Measurements from ENCODE around the gene TULP3. TPM values are rescaled to one million over a fixed set of nuclear protein-coding genes. Genes with fewer than 3 reads are reported as not detected.

TULP3 gene
- total and polyA plus RNA-seq, 10 of the 15 experiments (the other 5 are each of a cell fraction or from before 2014, with no cell fraction given) = 3.1 to 10.4 (median 8.1) TPM

DNA sequence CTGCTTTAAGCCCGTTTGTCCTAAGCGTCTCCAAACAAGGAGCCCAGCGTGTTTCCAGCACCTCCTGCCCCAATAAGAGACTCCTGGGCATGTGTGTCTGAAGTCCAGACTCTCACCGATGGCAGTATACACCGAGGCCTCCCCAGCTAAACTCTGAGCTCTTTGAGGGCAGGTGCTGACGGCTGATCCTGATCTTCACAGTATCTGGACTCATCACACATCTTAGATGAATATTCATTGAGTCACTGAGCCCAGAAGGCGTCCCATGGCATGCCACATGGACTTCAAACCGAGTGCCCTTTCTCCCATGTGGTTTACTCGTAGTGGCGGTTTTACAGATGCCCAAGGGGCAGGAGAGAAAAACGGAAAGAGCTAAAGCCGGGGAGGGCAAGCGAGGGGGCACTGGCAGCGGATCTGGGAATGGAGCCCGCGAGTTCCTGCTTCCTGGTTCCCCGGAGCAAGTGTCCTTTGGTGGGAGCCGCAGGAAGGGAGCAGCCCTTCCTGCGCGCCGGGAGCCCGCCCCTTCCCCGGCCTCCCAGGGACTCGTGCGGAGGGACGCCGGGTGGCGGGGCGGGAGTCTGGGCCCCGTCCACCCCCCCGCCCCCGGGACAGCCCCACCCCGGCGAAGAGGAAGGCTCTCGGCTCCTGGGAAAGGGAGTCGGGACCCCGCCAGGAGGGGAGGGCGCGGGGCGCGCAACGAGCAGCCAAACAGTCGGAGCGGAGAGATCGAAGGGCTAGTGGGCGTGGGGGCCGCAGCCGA lies 67.9 kb downstream of the TULP3 start:
- Histone ChIP-seq H2AFZ (ENCODE audit: control insufficient read depth, low read depth, low read length) (no peak overlapping the region), H3K36me3 (ENCODE audit: control insufficient read depth in 2 of 2, insufficient read depth in 2 of 2, low read length in 1 of 2) (no peaks in the 10 kb centered on the region), H3K79me2 (ENCODE audit: control insufficient read depth, insufficient read depth, low read length) (no peaks in the 10 kb centered on the region), H3K9ac (ENCODE audit: control insufficient read depth, insufficient read depth, low read length) (no peak overlapping the region), H3K4me1 (ENCODE audit: control insufficient read depth, insufficient read depth, low read length) (no peaks in the 10 kb centered on the region; the same call in 1 of the 2 replicates), H4K20me1 (ENCODE audit: control insufficient read depth, insufficient read depth) (no peaks in the 10 kb centered on the region), H3K27me3 (replicated peaks in 1 of 2; ENCODE audit: control insufficient read depth in 2 of 2, insufficient read depth in 2 of 2, low read length in 1 of 2) (peaks cover 3 to 11% of the 10 kb centered on the region in 2 experiments; a peak in 3 of 4 replicates), H3K27ac (ENCODE audit: control insufficient read depth, insufficient read depth) (no peak overlapping the region), H3K9me3 (replicated peaks; ENCODE audit: control insufficient read depth, insufficient read depth, low read length) (no peaks in the 10 kb centered on the region), H3K4me3 (no peak overlapping the region), H3K4me2 (ENCODE audit: control insufficient read depth, insufficient read depth) (no peak overlapping the region)
- ATAC-seq = peak; percentile 24
- no peak for FAIRE-seq
- 21% methylated on average over 29 of the region's 48 CpGs for WGBS (ENCODE audit: insufficient coverage, insufficient replicate concordance, low lambda C conversion rate, missing lambda C conversion rate)
- POLR2A ChIA-PET = no interaction called here
- no peak for DNase-seq (ENCODE audit: low read depth, low spot score)
- no TSS peak for BruUV-seq (replicated peaks)
- SMC1A ChIA-PET (ENCODE audit: uncharacterized antibody, unreplicated experiment) = no interaction called here
- CTCF ChIA-PET = no interaction called here
- TF ChIP-seq KAT2A (conservative IDR thresholded peaks at IDR 0.05; ENCODE audit: control insufficient read depth, low read depth, low read length) (no peak), ATF7 (IDR thresholded peaks at IDR 0.05; ENCODE audit: low read depth) (no peak), ZSCAN29 (IDR thresholded peaks at IDR 0.05) (no peak), ZBTB33 (IDR thresholded peaks at IDR 0.05) (no peak), IRF5 (IDR thresholded peaks at IDR 0.05; ENCODE audit: borderline replicate concordance) (no peak), PML (IDR thresholded peaks at IDR 0.05; ENCODE audit: low read length) (no peak), IKZF1 (conservative IDR thresholded peaks at IDR 0.05) (no peak), CTCF (IDR thresholded peaks at IDR 0.05 in 2 of 3, conservative IDR thresholded peaks at IDR 0.05 in 1 of 3; ENCODE audit: control insufficient read depth in 2 of 3, extremely low read depth in 1 of 3, insufficient read depth in 1 of 3, low read depth in 3 of 3, low read length in 3 of 3) (no peak), MTA3 (IDR thresholded peaks at IDR 0.05; ENCODE audit: borderline replicate concordance, low read length) (no peak), RUNX3 (IDR thresholded peaks at IDR 0.05; ENCODE audit: low read length) (no peak), BRCA1 (IDR thresholded peaks at IDR 0.05; ENCODE audit: low read depth, low read length) (no peak), ZNF24 (IDR thresholded peaks at IDR 0.05) (no peak), JUND (IDR thresholded peaks at IDR 0.05; ENCODE audit: low read depth, low read length) (no peak), ASH2L (IDR thresholded peaks at IDR 0.05; ENCODE audit: borderline replicate concordance, low read depth) (no peak), HDAC6 (IDR thresholded peaks at IDR 0.05; ENCODE audit: unreplicated experiment) (no peak)
- TF ChIP-seq, protein P1, sequence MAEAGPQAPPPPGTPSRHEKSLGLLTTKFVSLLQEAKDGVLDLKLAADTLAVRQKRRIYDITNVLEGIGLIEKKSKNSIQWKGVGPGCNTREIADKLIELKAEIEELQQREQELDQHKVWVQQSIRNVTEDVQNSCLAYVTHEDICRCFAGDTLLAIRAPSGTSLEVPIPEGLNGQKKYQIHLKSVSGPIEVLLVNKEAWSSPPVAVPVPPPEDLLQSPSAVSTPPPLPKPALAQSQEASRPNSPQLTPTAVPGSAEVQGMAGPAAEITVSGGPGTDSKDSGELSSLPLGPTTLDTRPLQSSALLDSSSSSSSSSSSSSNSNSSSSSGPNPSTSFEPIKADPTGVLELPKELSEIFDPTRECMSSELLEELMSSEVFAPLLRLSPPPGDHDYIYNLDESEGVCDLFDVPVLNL (IDR thresholded peaks at IDR 0.05; ENCODE audit: low read depth, low read length) = no peak
- RAD21 ChIA-PET (ENCODE audit: unreplicated experiment) = no interaction called here
- in situ Hi-C loops (cut with MboI) = no loop called here
- intact Hi-C loops (cut with micrococcal nuclease; ENCODE audit: unreplicated experiment) = no loop called here
